MCF 10A (cell line): ENCODE measurements around the gene SMCHD1. TPM values are rescaled to one million over a fixed set of nuclear protein-coding genes. Genes with fewer than 3 reads are reported as not detected.
"Not testable (repeated sequence)": the region's sequence is repeated elsewhere in the genome, so short reads cannot be mapped to it uniquely, and the experiment has no call there.

Experiments used
- BruUV-seq: library from RNA; stranded (reverse); fragments of 400-500 nt; replicated peaks from 2 replicates; lab custom pipeline; 2021; lab: Mats Ljungman, UMichigan
- CTCF ChIA-PET: fragments of 300-600 bp; sonication (Branson Sonifier 250); formaldehyde crosslinking; extraction: SDS; loops from one replicate; lab custom pipeline; 2021; ENCODE audit warnings: antibody characterized with exemption, inconsistent platforms; lab: Yijun Ruan, JAX
- POLR2A ChIA-PET: fragments of 300-600, 350-650 bp; sonication (Branson Sonifier 250); formaldehyde crosslinking; extraction: SDS; loops from one replicate; lab custom pipeline; 2020; ENCODE audit warnings: antibody characterized with exemption, inconsistent platforms; lab: Yijun Ruan, JAX
- DNase-seq: peaks from one replicate; pipeline ENCODE4 v3.0.0-alpha.2; 2018; ENCODE audit not compliant: unreplicated experiment
- H3K27ac Mint-ChIP-seq: one replicate; pipeline ENCODE4 v1.8.0; 2022; ENCODE audit warnings: mild to moderate bottlenecking, low read depth, mixed read lengths; ENCODE audit not compliant: unreplicated experiment
- H3K27me3 Mint-ChIP-seq: one replicate; pipeline ENCODE4 v1.8.0; 2022; ENCODE audit warnings: mixed read lengths; ENCODE audit not compliant: insufficient read depth, unreplicated experiment
- H3K36me3 Mint-ChIP-seq: one replicate; pipeline ENCODE4 v1.8.0; 2022; ENCODE audit warnings: mild to moderate bottlenecking, moderate library complexity, mixed read lengths; ENCODE audit not compliant: insufficient read depth, unreplicated experiment
- H3K4me1 Mint-ChIP-seq: one replicate; pipeline ENCODE4 v1.8.0; 2022; ENCODE audit warnings: mixed read lengths; ENCODE audit not compliant: insufficient read depth, unreplicated experiment
- H3K4me3 Mint-ChIP-seq: one replicate; pipeline ENCODE4 v1.8.0; 2022; ENCODE audit warnings: mild to moderate bottlenecking, moderate library complexity, mixed read lengths; ENCODE audit not compliant: unreplicated experiment
- H3K9me3 Mint-ChIP-seq: one replicate; pipeline ENCODE4 v1.8.0; 2022; ENCODE audit warnings: mixed read lengths; ENCODE audit not compliant: unreplicated experiment
- intact Hi-C: fragments of 100-400 bp; cut with micrococcal nuclease; formaldehyde crosslinking; loops from 2 replicates; pipeline ENCODE4 v1.14.1; 2022
- total RNA-seq: library from RNA; stranded (reverse); gene quantifications from 2 replicates; pipeline ENCODE4 v1.2.3, GENCODE V29; 2022
- TF ChIP-seq, protein P1 (sequence below): fragments of 200-600 bp; IDR thresholded peaks from one replicate; pipeline ENCODE4 v1.8.0; 2022; ENCODE audit warnings: antibody characterized with exemption, mild to moderate bottlenecking; ENCODE audit not compliant: unreplicated experiment

The SMCHD1 gene
- total RNA-seq, 1 experiment from 2014 or later = 50.7 TPM

DNA sequence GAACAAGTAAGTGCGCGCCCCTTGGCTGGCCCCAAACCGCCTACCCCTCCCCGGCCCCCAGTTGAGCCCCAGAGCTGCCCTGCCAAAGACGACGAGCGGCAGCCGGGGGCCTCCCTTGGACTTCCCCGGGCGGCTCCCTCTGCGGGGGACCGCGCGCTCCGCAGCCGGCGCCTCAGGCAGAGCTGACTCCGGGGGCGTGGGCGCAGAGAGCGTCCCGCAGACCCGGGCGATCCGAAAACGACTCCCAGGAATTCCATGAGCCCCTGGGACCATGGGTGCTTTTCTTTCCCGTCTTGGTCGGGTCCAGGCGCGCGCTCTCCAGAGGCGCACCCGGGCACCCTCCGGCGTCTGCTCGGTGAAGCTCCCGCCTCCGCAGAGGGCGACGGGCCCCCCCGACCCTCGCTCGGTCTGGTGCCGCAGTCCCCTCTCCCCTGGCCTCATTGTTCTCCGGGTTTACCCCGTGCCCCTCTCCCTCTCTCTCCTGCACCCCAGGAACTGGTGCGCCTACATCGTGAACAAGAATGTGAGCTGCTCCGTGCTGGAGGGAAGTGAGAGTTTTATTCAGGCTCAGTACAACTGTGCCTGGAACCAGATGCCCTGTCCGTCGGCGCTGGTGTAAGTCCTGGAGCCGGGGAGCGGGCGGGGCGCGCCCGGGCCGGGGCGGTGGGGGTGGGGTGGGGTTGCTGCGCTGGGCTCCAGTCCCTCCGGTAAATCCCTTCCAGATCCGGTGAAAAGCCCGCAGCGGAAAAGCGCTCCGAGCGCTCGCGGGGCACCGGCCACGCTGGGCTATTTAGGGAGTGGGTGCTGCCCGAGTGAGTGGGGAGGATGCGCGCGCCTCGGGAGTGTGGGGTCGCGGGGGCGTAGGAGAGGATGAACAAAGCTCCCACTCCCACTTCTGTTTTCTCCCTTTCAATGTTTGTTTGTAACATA lies 192.1 kb downstream of the SMCHD1 start:
- TF ChIP-seq, protein P1, sequence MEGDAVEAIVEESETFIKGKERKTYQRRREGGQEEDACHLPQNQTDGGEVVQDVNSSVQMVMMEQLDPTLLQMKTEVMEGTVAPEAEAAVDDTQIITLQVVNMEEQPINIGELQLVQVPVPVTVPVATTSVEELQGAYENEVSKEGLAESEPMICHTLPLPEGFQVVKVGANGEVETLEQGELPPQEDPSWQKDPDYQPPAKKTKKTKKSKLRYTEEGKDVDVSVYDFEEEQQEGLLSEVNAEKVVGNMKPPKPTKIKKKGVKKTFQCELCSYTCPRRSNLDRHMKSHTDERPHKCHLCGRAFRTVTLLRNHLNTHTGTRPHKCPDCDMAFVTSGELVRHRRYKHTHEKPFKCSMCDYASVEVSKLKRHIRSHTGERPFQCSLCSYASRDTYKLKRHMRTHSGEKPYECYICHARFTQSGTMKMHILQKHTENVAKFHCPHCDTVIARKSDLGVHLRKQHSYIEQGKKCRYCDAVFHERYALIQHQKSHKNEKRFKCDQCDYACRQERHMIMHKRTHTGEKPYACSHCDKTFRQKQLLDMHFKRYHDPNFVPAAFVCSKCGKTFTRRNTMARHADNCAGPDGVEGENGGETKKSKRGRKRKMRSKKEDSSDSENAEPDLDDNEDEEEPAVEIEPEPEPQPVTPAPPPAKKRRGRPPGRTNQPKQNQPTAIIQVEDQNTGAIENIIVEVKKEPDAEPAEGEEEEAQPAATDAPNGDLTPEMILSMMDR = no peak
- CTCF ChIA-PET = no interaction called here
- Mint-ChIP-seq H3K36me3 (no peaks in the 10 kb centered on the region), H3K27ac (no peak overlapping the region), H3K9me3 (no peaks in the 10 kb centered on the region), H3K4me3 (peak overlapping the region; percentile 40), H3K4me1 (peaks cover 11% of the 10 kb centered on the region), H3K27me3 (no peaks in the 10 kb centered on the region)
- intact Hi-C loops = no loop called here
- POLR2A ChIA-PET = no interaction called here
- BruUV-seq = no TSS peak
- no peak for DNase-seq

DNA sequence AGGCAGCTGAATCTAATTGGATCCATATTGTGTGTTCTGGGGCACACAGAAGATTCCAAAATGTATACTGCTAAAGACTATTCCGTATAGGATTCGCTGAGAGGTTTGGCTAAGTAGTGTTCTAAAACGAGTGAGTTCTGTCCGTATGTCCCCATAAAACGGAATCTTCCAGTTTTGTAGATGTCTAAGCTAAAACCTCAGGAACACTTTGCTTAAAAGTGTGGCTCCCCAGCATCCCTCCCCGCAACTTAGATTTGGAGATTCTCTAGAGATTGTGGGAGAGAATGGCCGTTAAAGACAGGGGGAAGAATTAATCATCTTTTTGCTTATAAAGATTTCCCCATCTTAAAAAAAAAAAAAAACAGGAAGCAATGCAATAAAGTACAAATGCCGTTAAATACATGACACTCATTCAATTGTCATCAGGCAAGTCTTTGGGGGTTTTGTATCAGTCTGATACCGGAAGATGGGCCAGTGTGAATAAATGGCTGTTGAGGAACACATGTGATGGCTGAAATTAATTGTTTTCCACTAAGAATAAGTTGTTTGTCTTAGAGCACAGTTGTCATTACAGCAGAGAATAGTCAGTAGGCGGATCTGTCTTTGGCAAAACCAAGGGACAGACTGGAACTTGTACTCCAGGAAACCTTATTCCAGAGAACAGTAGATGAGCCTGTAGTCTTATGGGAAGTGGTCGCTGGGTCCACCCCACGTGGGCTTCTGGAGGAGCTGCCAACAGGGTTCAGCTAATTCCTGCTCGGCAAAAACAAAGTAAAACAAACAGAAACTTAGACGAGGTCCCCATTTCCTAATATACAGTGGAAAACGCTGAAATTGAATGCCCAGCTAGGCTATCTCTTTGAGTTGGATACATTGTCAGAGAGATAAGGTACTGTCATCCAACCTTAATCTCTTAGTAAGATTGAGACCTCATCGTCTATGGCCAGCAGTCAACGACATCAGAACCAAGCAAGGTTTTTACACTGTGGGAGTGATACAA lies 193.0 kb downstream of the SMCHD1 start:
- ChIA-PET CTCF (no interaction called here), POLR2A (no interaction called here)
- TF ChIP-seq, protein P1 = no peak
- H3K27me3 Mint-ChIP-seq = no peaks in the 10 kb centered on the region
- no peaks in the 10 kb centered on the region for H3K9me3 Mint-ChIP-seq
- peaks cover 11% of the 10 kb centered on the region for H3K4me1 Mint-ChIP-seq
- intact Hi-C loops = no loop called here
- H3K4me3 Mint-ChIP-seq = no peak overlapping the region
- no peak for DNase-seq
- BruUV-seq = no TSS peak
- no peaks in the 10 kb centered on the region for H3K36me3 Mint-ChIP-seq
- no peak overlapping the region for H3K27ac Mint-ChIP-seq

DNA sequence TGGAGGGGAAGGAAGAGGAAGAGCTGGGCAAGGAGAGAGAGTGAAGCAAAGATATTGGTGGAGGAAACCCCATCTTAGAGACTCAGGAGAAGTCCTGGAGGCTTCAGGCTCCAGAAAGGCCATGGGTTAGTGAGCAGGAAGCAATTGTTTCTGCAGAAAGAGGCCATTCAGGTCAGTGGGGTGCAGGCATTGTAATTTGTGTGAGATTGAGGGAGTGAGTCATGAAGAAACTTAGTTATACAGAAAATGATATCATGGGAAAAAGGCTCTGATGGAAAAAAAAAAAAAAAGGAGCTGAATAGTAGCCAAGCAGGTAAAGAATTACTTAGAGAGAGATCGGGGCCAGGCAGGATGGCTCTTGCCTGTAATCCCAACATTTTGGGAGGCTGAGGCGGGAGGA lies 195.3 kb downstream of the SMCHD1 start:
- no peak overlapping the region for H3K27ac Mint-ChIP-seq
- POLR2A ChIA-PET = no interaction called here
- H3K4me1 Mint-ChIP-seq = peaks cover 19% of the 10 kb centered on the region
- BruUV-seq = no TSS peak
- no peaks in the 10 kb centered on the region for H3K9me3 Mint-ChIP-seq
- CTCF ChIA-PET = no interaction called here
- no peaks in the 10 kb centered on the region for H3K36me3 Mint-ChIP-seq
- intact Hi-C loops = no loop called here
- no peak for DNase-seq
- TF ChIP-seq, protein P1 = no peak
- no peaks in the 10 kb centered on the region for H3K27me3 Mint-ChIP-seq
- no peak overlapping the region for H3K4me3 Mint-ChIP-seq

DNA sequence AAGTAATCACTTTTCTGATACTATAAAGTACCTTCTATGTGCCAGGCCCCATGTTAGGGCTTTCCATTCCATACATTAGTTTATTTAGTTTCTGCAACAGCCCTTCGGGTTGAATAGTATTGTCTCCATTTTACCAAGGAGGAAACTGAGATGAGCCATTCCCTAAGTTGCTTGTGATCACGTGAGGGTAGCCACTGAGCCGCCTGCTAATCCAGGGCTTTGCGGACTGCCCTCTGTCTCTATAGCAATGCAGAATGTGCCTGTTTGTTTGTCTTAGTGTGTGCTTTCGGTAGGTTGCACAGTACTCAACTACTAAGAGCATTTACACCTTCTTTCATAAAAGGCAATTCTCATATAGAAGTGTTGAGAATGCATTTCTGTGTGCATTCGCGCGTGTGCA lies 196.2 kb downstream of the SMCHD1 start:
- Mint-ChIP-seq H3K4me3 (no peak overlapping the region), H3K27me3 (no peaks in the 10 kb centered on the region), H3K27ac (no peak overlapping the region), H3K36me3 (no peaks in the 10 kb centered on the region), H3K4me1 (peaks cover 19% of the 10 kb centered on the region), H3K9me3 (no peaks in the 10 kb centered on the region)
- ChIA-PET POLR2A (no interaction called here), CTCF (no interaction called here)
- no TSS peak for BruUV-seq
- DNase-seq = no peak
- TF ChIP-seq, protein P1 = no peak
- intact Hi-C loops = no loop called here

DNA sequence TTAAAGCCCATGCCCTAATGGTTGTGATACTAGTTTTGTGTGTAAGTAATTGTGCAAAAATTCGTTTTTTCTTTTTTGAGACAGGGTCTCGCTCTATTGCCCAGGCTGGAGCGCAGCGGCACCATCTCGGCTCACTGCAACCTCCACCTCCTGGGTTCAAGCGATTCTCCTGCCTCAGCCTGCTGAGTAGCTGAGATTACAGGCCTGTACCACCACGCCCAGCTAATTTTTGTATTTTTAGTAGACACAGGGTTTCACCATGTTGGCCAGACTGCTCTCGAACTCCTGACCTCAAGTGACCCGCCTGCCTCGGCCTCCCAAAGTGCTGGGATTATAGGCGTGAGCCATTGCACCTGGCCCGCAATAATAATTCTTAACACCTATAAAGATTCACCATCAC lies 196.9 kb downstream of the SMCHD1 start:
- CTCF ChIA-PET, H3K27me3 Mint-ChIP-seq, H3K27ac Mint-ChIP-seq: not testable (repeated sequence)

More for the DNA sequence above, 196.9 kb downstream of the SMCHD1 start:
- DNase-seq, H3K36me3 Mint-ChIP-seq, intact Hi-C loops, BruUV-seq, POLR2A ChIA-PET, H3K9me3 Mint-ChIP-seq, H3K4me3 Mint-ChIP-seq: not testable (repeated sequence)
- H3K4me1 Mint-ChIP-seq = peaks cover 23% of the 10 kb centered on the region
